ENCODE results near the gene CABLES2.

- TF ChIP-seq POLR2AphosphoS5 (IDR thresholded peaks at IDR 0.05; ENCODE audit: low read depth, low read length) (no peak), POLR2A (IDR thresholded peaks at IDR 0.05; ENCODE audit: low read depth, low read length) (no peak)
Observed at GRCh38 chr20:62401331-62401779, 5.7 kb downstream of the CABLES2 start.

Measured in GM12892 (cell line).